K562 (cell line): ENCODE measurements around the gene ARHGAP10. TPM values are rescaled to one million over a fixed set of nuclear protein-coding genes. Genes with fewer than 3 reads are reported as not detected.

ENCODE experiments used
- ATAC-seq: fragments of 200-7000 bp; cut with Tn5 transposase; 3 replicates; pipeline ENCODE4 v1.9.1; 2020; ENCODE audit warnings: moderate library complexity
- BruUV-seq: library from RNA; stranded (reverse); fragments of 400-500 nt; replicated peaks from 2 replicates; lab custom pipeline; 2021; lab: Mats Ljungman, UMichigan
- CTCF ChIA-PET: fragments of 300-600 bp; formaldehyde crosslinking; extraction: SDS; loops from one replicate; lab custom pipeline; 2021; ENCODE audit warnings: low intra/inter-chr PET ratio; lab: Yijun Ruan, JAX
- POLR2A ChIA-PET: fragments of 300-600, 350-650 bp; sonication (Branson Sonifier 250); formaldehyde crosslinking; extraction: SDS; loops from one replicate; lab custom pipeline; 2021; ENCODE audit warnings: antibody characterized with exemption, inconsistent platforms; lab: Yijun Ruan, JAX
- DNase-seq, 4 experiments: peaks; one replicate each; pipeline versions ENCODE4 v3.0.0 to v3.0.0-alpha.2; 2011 to 2018; ENCODE audit warnings: low spot score in 3 of 4, mixed read lengths in 3 of 4; ENCODE audit errors: extremely low read depth in 1 of 4
- FAIRE-seq: peaks from 2 replicates; lab custom pipeline; 2011; peaks lifted over from hg19 to GRCh38; lab: Jason Lieb, UNC
- H2AFZ ChIP-seq: 2 replicates; pipeline ENCODE4 v1.6.0; 2011; ENCODE audit warnings: low read depth, low read length, control low read depth, inconsistent platforms
- H3K27ac ChIP-seq: fragments of 200-600 bp; 3 replicates; pipeline ENCODE4 v1.8.0; 2011; ENCODE audit warnings: low read depth, mild to moderate bottlenecking, control low read depth, inconsistent platforms, low read length, moderate library complexity, mixed read lengths; ENCODE audit errors: extremely low read depth
- H3K27me3 ChIP-seq, 2 experiments: fragments of 300-600 bp in 1 of 2; 2 replicates in 1 of 2; 3 replicates in 1 of 2; pipeline versions ENCODE4 v1.6.0 to v1.8.0; 2011; ENCODE audit warnings: inconsistent platforms in 2 of 2, low read length in 2 of 2, mild to moderate bottlenecking in 1 of 2, mixed read lengths in 1 of 2, moderate library complexity in 1 of 2; ENCODE audit not compliant: control insufficient read depth in 2 of 2, insufficient read depth in 2 of 2
- H3K36me3 ChIP-seq: fragments of 300-600 bp; 3 replicates; pipeline ENCODE4 v1.8.0; 2011; ENCODE audit warnings: mild to moderate bottlenecking, low read length, inconsistent platforms; ENCODE audit not compliant: control insufficient read depth, insufficient read depth
- H3K4me1 ChIP-seq, 2 experiments: fragments of 200-600 bp in 1 of 2; replicated peaks in 1 of 2; 2 replicates in 1 of 2; 3 replicates in 1 of 2; pipeline versions ENCODE4 v1.5.1 to v1.8.0; 2011; ENCODE audit warnings: inconsistent platforms in 2 of 2, low read length in 2 of 2, mild to moderate bottlenecking in 1 of 2, mixed read lengths in 1 of 2, moderate library complexity in 1 of 2; ENCODE audit not compliant: control insufficient read depth in 2 of 2, insufficient read depth in 2 of 2
- H3K4me2 ChIP-seq: 2 replicates; pipeline ENCODE4 v1.6.1; 2011; ENCODE audit warnings: low read length, control low read depth, inconsistent platforms, mixed read lengths; ENCODE audit not compliant: insufficient read depth
- H3K4me3 ChIP-seq: fragments of 200-600 bp; sonication (generic), shearing (Covaris generic); 2 replicates; pipeline ENCODE4 v1.5.1; 2016; ENCODE audit warnings: control low read depth, inconsistent platforms
- H3K79me2 ChIP-seq: fragments of 200-600 bp; 3 replicates; pipeline ENCODE4 v1.8.0; 2011; ENCODE audit warnings: low read length, inconsistent platforms; ENCODE audit not compliant: control insufficient read depth, insufficient read depth
- H3K9ac ChIP-seq, 2 experiments: 2 replicates each; pipeline versions ENCODE4 v1.6.0 to v1.6.1; 2011; ENCODE audit warnings: low read depth in 2 of 2, low read length in 2 of 2, control low read depth in 1 of 2, inconsistent platforms in 1 of 2, mild to moderate bottlenecking in 1 of 2, mixed read lengths in 1 of 2; ENCODE audit not compliant: insufficient read depth in 1 of 2
- H3K9me1 ChIP-seq: one replicate; pipeline ENCODE4 v1.6.0; 2011; ENCODE audit warnings: inconsistent platforms, mild to moderate bottlenecking, low read length, moderate library complexity; ENCODE audit not compliant: control insufficient read depth, insufficient read depth
- H3K9me3 ChIP-seq: replicated peaks from 2 replicates; pipeline ENCODE4 v1.5.1; 2011; ENCODE audit warnings: low read depth, low read length, inconsistent platforms; ENCODE audit not compliant: control insufficient read depth, insufficient read depth
- H4K20me1 ChIP-seq: replicated peaks from 2 replicates; pipeline ENCODE4 v1.6.1; 2011; ENCODE audit warnings: low read length, inconsistent platforms, mixed read lengths; ENCODE audit not compliant: control insufficient read depth, insufficient read depth
- ATF4 ChIP-seq: fragments of 450-650 bp; formaldehyde crosslinking; IDR thresholded peaks from 2 replicates; pipeline ENCODE4 v1.4.0; 2022; ENCODE audit warnings: mild to moderate bottlenecking, moderate library complexity
- COPS2 ChIP-seq: fragments of 450-650 bp; conservative IDR thresholded peaks from 2 replicates; pipeline ENCODE4 v1.6.1; 2016; ENCODE audit warnings: mild to moderate bottlenecking, moderate library complexity
- EHMT2 ChIP-seq: fragments of 450-650 bp; IDR thresholded peaks from 2 replicates; pipeline ENCODE4 v1.6.1; 2018; ENCODE audit warnings: antibody characterized with exemption
- FUS ChIP-seq: fragments of 200-400 bp; formaldehyde crosslinking; optimal IDR thresholded peaks from 2 replicates; pipeline ENCODE3; 2017; ENCODE audit warnings: low read depth, low read length
- IRF1 ChIP-seq: sonication (generic); formaldehyde crosslinking; IDR thresholded peaks from 2 replicates; pipeline ENCODE4 v1.8.0; 2022; ENCODE audit warnings: missing genetic modification reagents, mild to moderate bottlenecking, borderline replicate concordance
- JUND ChIP-seq, 2 experiments: IDR thresholded peaks; 2 replicates in 1 of 2; 3 replicates in 1 of 2; pipeline ENCODE4 v1.6.1; 2011; ENCODE audit warnings: borderline replicate concordance in 2 of 2, low read depth in 2 of 2, low read length in 2 of 2, improper control_type of control experiment in 1 of 2, missing biosample characterization in 1 of 2, missing genetic modification characterization in 1 of 2, missing genetic modification reagents in 1 of 2
- MLLT1 ChIP-seq, 2 experiments: fragments of 450-650 bp; IDR thresholded peaks; 2 replicates each; pipeline ENCODE4 v1.6.1; 2016
- NEUROD1 ChIP-seq: fragments of 150-350 bp; IDR thresholded peaks from 2 replicates; pipeline ENCODE4 v1.6.1; 2014; ENCODE audit warnings: borderline replicate concordance, low read length, low read depth; ENCODE audit not compliant: partially characterized antibody
- NR2C2 ChIP-seq, 2 experiments: fragments of 200-800 bp in 1 of 2; sonication (Bioruptor generic) in 1 of 2; sonication (generic) in 1 of 2; formaldehyde crosslinking in 1 of 2; IDR thresholded peaks; 2 replicates each; pipeline versions ENCODE4 v1.6.1 to v1.8.0; 2016 to 2022; ENCODE audit warnings: mild to moderate bottlenecking in 1 of 2, missing compliant biosample characterization in 1 of 2, missing genetic modification characterization in 1 of 2, missing genetic modification reagents in 1 of 2
- NR3C1 ChIP-seq: sonication (generic); formaldehyde crosslinking; IDR thresholded peaks from 2 replicates; pipeline ENCODE4 v1.8.1; 2022; ENCODE audit warnings: missing genetic modification reagents
- RHOXF2B ChIP-seq: fragments of 250-450 bp; sonication (Bioruptor Pico); conservative IDR thresholded peaks from 2 replicates; pipeline ENCODE4 v1.5.1; 2021
- TAF9B ChIP-seq: fragments of 450-650 bp; IDR thresholded peaks from 2 replicates; pipeline ENCODE4 v1.6.1; 2018; ENCODE audit warnings: mild to moderate bottlenecking; ENCODE audit not compliant: partially characterized antibody
- ZFP91 ChIP-seq: sonication (generic); formaldehyde crosslinking; IDR thresholded peaks from 2 replicates; pipeline ENCODE4 v1.8.0; 2022; ENCODE audit warnings: mild to moderate bottlenecking, missing genetic modification reagents
- ZNF316 ChIP-seq: fragments of 450-650 bp; IDR thresholded peaks from 2 replicates; pipeline ENCODE4 v1.6.1; 2016
- ZNF449 ChIP-seq: fragments of 250-450 bp; sonication (Bioruptor Pico); IDR thresholded peaks from 2 replicates; pipeline ENCODE4 v1.8.0; 2022; ENCODE audit warnings: moderate library complexity, mild to moderate bottlenecking, inconsistent platforms
- ZNF57 ChIP-seq: fragments of 450-650 bp; formaldehyde crosslinking; IDR thresholded peaks from 2 replicates; pipeline ENCODE4 v1.4.0; 2020; ENCODE audit warnings: mild to moderate bottlenecking, moderate library complexity
- ZSCAN32 ChIP-seq: fragments of 450-650 bp; formaldehyde crosslinking; IDR thresholded peaks from 2 replicates; pipeline ENCODE4 v1.4.0; 2020; ENCODE audit warnings: mild to moderate bottlenecking, moderate library complexity
- WGBS: fragments of 100-300 bp; shearing (Covaris generic); methylation state at CpG from one replicate; pipeline ENCODE4 v1.1.6; 2016; ENCODE audit warnings: low coverage, mixed read lengths; ENCODE audit not compliant: insufficient coverage; ENCODE audit errors: missing lambda C conversion rate; 5-methylcytosine and 5-hydroxymethylcytosine counted together
- in situ Hi-C: fragments of 300-500 bp; cut with MboI; formaldehyde crosslinking; loops from 4 replicates; pipeline ENCODE4 v1.15.0; 2018; ENCODE audit warnings: inconsistent platforms, mixed read lengths
- intact Hi-C: fragments of 100-400 bp; cut with micrococcal nuclease; formaldehyde crosslinking; loops from 2 replicates; pipeline ENCODE4 v1.14.2; 2022
- polyA plus RNA-seq, 8 experiments: library from polyadenylated mRNA; depleted of rRNA in 4 of 8; stranded (reverse) in 5 of 8; unstranded in 3 of 8; fragments of >200 nt; fragmentation: Nextera tagmentation in 2 of 8; fragmentation: Illumina TruSeq in 1 of 8; extraction: Ambion mirVana in 2 of 8; extraction: Trizol in 1 of 8; gene quantifications; 2 replicates each; pipeline versions ENCODE4 v1.2.1 to v1.2.3, GENCODE V29; 2011 to 2014; ENCODE audit warnings: inconsistent platforms in 1 of 8, missing spikeins in 1 of 8
- total RNA-seq, 7 experiments: library from RNA; depleted of rRNA in 6 of 7; stranded (reverse); fragments of >200 nt in 6 of 7; fragmentation: Illumina TruSeq in 2 of 7; extraction: Trizol in 2 of 7; gene quantifications; 2 replicates each; pipeline versions ENCODE4 v1.2.1 to v1.2.3, GENCODE V29; 2011 to 2021; ENCODE audit warnings: low replicate concordance in 1 of 7

ARHGAP10 gene
- total and polyA plus RNA-seq, 9 of the 15 experiments (the other 6 are each of a cell fraction or from before 2014, with no cell fraction given) = 0.03 to 0.22 (median 0.06) TPM; not detected in 3

- intact Hi-C loops = no loop called here
- no peak overlapping the region for H3K4me2 ChIP-seq
- no peaks in the 10 kb centered on the region; a peak in 1 of 5 replicates for H3K4me1 ChIP-seq
- FAIRE-seq = no peak
- no peak overlapping the region for H3K9ac ChIP-seq
- H3K9me3 ChIP-seq = no peaks in the 10 kb centered on the region
- WGBS = 0% methylated on average over 3 of the region's 3 CpGs
- H3K27me3 ChIP-seq = peaks cover 4 to 11% of the 10 kb centered on the region in 2 experiments; a peak in 3 of 5 replicates
- ChIA-PET CTCF (no interaction called here), POLR2A (no interaction called here)
- no peaks in the 10 kb centered on the region for H3K79me2 ChIP-seq
- BruUV-seq = no TSS peak
- no peaks in the 10 kb centered on the region for H3K36me3 ChIP-seq
- no peak overlapping the region for H3K4me3 ChIP-seq
- no peaks in the 10 kb centered on the region for H4K20me1 ChIP-seq
- no peak for DNase-seq
- ATAC-seq = no peak
- no peak overlapping the region for H2AFZ ChIP-seq
- H3K27ac ChIP-seq = no peak overlapping the region
- in situ Hi-C loops = no loop called here
- no peaks in the 10 kb centered on the region for H3K9me1 ChIP-seq
- TF ChIP-seq NR3C1 (no peak), MLLT1 (IDR thresholded peaks at IDR 0.05) (no peak), ZNF449 (CRISPR knock-in tag) (no peak), FUS (no peak), EHMT2 (no peak), JUND (IDR thresholded peaks at IDR 0.05; ENCODE audit: borderline replicate concordance, low read depth, low read length) (no peak), JUND (tag; IDR thresholded peaks at IDR 0.05; ENCODE audit: borderline replicate concordance, low read depth, low read length) (no peak), NR2C2 (CRISPR knock-in tag; IDR thresholded peaks at IDR 0.05) (no peak), NR2C2 (tag; IDR thresholded peaks at IDR 0.05) (no peak), RHOXF2B (no peak), NEUROD1 (no peak), COPS2 (no peak), ZNF57 (CRISPR knock-in tag) (no peak), ZFP91 (no peak), ZSCAN32 (CRISPR knock-in tag) (no peak), ATF4 (CRISPR knock-in tag) (no peak), IRF1 (CRISPR knock-in tag) (no peak), TAF9B (no peak), ZNF316 (no peak)
These were observed 8.3 kb downstream of the ARHGAP10 start for GRCh38 chr4:147740176-147740575.
